Effector memory CD4-positive, alpha-beta T cell (primary cell): ENCODE results near the gene GRIA4.

Experiments
- DNase-seq, 3 donors: peaks; one replicate each; pipeline ENCODE4 v3.0.0-alpha.2; 2020
- H3K27ac ChIP-seq: 2 replicates; pipeline ENCODE4 v1.7.0; 2013; ENCODE audit warnings: mild to moderate bottlenecking, low read length, moderate library complexity; ENCODE audit not compliant: insufficient read depth, poor library complexity, severe bottlenecking
- H3K27me3 ChIP-seq: replicated peaks from 2 replicates; pipeline ENCODE4 v1.7.0; 2013; ENCODE audit warnings: mild to moderate bottlenecking, low read length; ENCODE audit not compliant: insufficient read depth, control insufficient read depth, poor library complexity, severe bottlenecking
- H3K36me3 ChIP-seq: 2 replicates; pipeline ENCODE4 v1.7.0; 2013; ENCODE audit warnings: mild to moderate bottlenecking, low read length, moderate library complexity; ENCODE audit not compliant: control insufficient read depth, insufficient read depth
- H3K4me1 ChIP-seq: 2 replicates; pipeline ENCODE4 v1.7.0; 2013; ENCODE audit warnings: low read length, mild to moderate bottlenecking; ENCODE audit not compliant: control insufficient read depth, insufficient read depth, poor library complexity, severe bottlenecking
- H3K4me3 ChIP-seq: 2 replicates; pipeline ENCODE4 v1.7.0; 2013; ENCODE audit warnings: low read length, low read depth, mild to moderate bottlenecking; ENCODE audit not compliant: insufficient read depth, poor library complexity, severe bottlenecking
- H3K9me3 ChIP-seq: 2 replicates; pipeline ENCODE4 v1.7.0; 2013; ENCODE audit warnings: mild to moderate bottlenecking, low read length, moderate library complexity; ENCODE audit not compliant: control insufficient read depth

Gene GRIA4

DNA sequence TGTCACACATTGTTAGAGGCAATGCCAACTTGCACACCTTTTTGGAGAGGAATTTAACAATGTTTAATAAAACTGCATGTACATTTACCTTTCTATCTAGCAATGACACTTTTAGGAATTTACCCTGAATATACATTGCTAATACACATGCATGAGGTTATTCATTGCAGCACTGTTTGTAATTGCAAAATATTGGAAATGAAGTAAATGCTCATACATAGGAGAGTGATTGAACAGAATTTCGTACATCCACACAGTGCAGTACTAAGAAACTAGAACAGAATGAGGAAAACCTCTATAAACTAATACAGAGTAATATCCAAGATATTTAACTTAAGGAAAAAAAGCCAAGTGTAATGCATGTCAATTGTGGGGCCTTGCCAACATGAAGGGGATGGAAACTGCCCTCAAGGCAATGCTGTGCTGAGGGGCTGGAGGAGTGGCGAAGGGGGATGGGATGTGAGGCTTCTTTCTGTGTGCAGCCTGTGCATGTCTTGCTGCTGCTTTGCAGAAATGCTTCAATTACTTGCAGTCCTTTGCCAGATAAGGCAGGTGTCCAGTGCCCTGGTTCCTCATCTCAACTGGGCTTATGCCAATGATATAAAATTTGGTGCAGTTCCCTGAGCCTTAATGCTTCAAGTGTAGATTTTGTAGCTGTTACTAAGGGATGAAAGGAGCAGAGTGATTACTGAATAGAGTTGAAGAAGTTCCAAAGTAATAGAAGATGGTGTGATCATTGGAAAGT lies 96.1 kb downstream of the GRIA4 start:
- no peak overlapping the region for H3K4me3 ChIP-seq
- no peak overlapping the region for H3K27ac ChIP-seq
- no peaks in the 10 kb centered on the region for H3K4me1 ChIP-seq
- H3K36me3 ChIP-seq: no peaks in the 10 kb centered on the region
- no peaks in the 10 kb centered on the region for H3K9me3 ChIP-seq
- no peak for DNase-seq
- H3K27me3 ChIP-seq: no peaks in the 10 kb centered on the region

DNA sequence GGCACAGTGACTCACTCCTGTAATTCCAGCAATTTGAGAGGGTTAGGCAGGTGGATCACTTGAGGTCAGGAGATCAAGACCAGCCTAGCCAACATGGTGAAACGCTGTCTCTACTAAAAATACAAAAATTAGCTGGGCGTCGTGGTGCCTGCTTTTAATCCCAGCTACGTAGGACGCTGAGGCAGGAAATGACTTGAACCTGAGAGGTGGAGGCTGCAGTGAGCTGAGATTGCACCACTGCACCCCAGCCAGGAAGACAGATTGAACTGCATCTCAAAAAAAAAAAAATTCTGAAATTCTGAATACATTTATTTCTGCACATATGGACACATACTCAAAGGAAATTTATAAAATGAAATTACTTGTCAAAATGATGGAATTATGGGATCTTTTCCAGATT lies 103.2 kb downstream of the GRIA4 start:
- no peak for DNase-seq
- H3K4me3 ChIP-seq: no peak overlapping the region

DNA sequence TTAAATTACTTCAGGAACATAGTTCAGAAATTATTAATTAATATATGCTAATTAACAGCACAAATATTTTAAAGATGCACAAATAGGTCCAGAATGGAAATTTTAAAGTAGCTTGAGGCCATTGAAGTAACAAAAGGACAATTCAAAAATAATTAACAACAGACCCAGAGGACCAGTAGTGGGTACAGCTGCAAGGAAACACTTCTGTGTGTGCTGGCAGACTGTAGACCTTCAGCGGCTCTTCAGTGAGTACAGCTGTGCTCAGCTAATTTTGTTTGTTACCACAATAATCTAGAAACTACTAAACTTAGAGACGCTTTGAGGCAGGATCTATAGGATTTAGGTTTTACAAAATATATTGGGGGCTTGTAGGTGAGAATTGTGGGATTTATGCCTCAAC lies 103.8 kb downstream of the GRIA4 start:
- Histone ChIP-seq H3K4me3 (no peak overlapping the region), H3K9me3 (no peaks in the 10 kb centered on the region), H3K36me3 (no peaks in the 10 kb centered on the region), H3K27ac (no peak overlapping the region), H3K4me1 (no peaks in the 10 kb centered on the region), H3K27me3 (no peaks in the 10 kb centered on the region)
- no peak for DNase-seq

More for the DNA sequence above, 103.2 kb downstream of the GRIA4 start:
- Histone ChIP-seq H3K4me1 (no peaks in the 10 kb centered on the region), H3K27me3 (no peaks in the 10 kb centered on the region), H3K9me3 (no peaks in the 10 kb centered on the region), H3K36me3 (no peaks in the 10 kb centered on the region), H3K27ac (no peak overlapping the region)

DNA sequence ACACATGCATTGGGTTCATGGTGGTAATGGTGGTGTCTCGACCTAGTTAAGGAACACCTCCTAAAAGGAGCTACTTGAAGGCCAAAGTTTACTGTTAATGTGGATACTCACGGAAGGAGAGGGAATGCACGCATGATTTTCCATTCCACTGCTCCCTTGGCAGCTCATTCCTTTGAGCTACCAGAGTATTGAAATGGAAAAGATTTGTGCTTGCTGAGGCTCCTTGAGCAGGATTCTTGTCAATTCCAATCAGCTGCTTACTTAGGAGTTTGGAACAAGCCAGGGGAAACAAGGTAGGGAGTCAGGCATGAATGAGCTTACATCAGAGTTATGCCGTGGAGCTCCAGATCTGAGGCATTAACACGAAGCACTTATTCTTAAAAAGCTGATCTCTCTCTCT lies 108.8 kb downstream of the GRIA4 start:
- Histone ChIP-seq H3K4me1 (no peaks in the 10 kb centered on the region), H3K9me3 (no peaks in the 10 kb centered on the region), H3K4me3 (no peak overlapping the region), H3K36me3 (no peaks in the 10 kb centered on the region), H3K27me3 (no peaks in the 10 kb centered on the region), H3K27ac (no peak overlapping the region)
- DNase-seq: no peak

DNA sequence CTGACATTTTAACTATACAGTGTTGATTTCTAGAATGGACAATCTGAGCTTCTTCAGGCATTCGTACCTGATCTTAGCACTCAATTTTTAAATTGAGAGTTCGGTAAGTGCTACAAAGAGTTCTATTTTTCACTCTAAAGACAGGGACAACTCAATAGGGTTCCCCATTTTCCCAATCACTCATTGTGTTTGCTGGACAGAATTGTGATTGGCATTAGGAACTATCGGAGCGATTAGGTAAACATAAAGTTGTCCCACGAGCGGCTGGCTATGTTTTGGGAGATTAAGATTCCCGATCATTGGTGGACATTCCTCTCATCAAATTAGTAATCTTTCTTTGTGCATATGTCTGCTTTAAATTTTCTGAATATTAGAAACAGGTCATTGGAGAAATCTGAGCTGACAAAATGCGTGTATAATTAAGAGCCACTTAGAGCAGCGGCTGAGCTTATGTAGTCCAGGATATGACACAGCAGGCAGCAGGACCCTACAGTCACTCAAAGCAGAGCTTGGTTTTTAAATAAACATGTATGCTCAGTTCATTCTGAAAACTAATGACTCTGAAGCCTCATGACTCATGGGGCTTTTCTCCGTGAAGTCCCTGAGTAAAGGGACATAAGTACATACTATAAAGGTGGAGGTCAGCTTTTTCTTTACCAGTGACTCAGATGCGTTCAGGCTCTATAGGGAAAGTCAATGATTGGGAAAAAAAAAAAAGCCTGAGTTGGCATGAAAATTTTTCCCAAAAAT lies 109.4 kb downstream of the GRIA4 start:
- Histone ChIP-seq H3K27me3 (no peaks in the 10 kb centered on the region), H3K4me3 (no peak overlapping the region), H3K9me3 (no peaks in the 10 kb centered on the region), H3K4me1 (no peaks in the 10 kb centered on the region), H3K36me3 (no peaks in the 10 kb centered on the region), H3K27ac (no peak overlapping the region)
- no peak for DNase-seq

GRCh38 chr11:105720096-105720495 lies 110.2 kb downstream of the GRIA4 start:
- Histone ChIP-seq H3K4me1 (no peaks in the 10 kb centered on the region), H3K4me3 (no peak overlapping the region), H3K36me3 (no peaks in the 10 kb centered on the region), H3K27me3 (no peaks in the 10 kb centered on the region), H3K27ac (no peak overlapping the region), H3K9me3 (no peaks in the 10 kb centered on the region)
- no peak for DNase-seq

GRCh38 chr11:105723269-105723668 lies 113.4 kb downstream of the GRIA4 start:
- H3K4me1 ChIP-seq: no peaks in the 10 kb centered on the region
- H3K27ac ChIP-seq: no peak overlapping the region
- no peaks in the 10 kb centered on the region for H3K27me3 ChIP-seq
- H3K4me3 ChIP-seq: no peak overlapping the region
- H3K9me3 ChIP-seq: no peaks in the 10 kb centered on the region
- H3K36me3 ChIP-seq: no peaks in the 10 kb centered on the region
- DNase-seq: no peak

DNA sequence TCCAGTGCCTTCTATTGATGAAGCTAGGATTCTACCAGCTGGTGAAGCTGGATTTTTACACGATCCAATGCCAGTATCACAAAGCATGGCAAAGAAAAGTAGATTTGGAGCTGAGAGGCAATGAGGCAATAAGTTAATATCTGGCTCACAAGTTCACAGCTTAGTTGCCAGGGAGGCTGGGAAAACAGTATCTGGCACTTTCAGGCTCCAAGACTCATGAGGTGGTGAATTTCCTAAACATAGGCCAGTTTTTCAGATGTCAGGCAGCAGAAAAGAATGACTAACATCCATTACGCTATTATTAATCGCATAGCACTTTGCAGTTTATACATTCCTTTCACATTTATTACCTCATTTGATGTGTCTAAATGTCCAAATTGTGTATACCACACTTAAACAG lies 122.7 kb downstream of the GRIA4 start:
- H3K27me3 ChIP-seq: no peaks in the 10 kb centered on the region
- H3K4me1 ChIP-seq: no peaks in the 10 kb centered on the region
- H3K9me3 ChIP-seq: no peaks in the 10 kb centered on the region
- no peak for DNase-seq
- no peaks in the 10 kb centered on the region for H3K36me3 ChIP-seq
- H3K4me3 ChIP-seq: no peak overlapping the region
- H3K27ac ChIP-seq: no peak overlapping the region

DNA sequence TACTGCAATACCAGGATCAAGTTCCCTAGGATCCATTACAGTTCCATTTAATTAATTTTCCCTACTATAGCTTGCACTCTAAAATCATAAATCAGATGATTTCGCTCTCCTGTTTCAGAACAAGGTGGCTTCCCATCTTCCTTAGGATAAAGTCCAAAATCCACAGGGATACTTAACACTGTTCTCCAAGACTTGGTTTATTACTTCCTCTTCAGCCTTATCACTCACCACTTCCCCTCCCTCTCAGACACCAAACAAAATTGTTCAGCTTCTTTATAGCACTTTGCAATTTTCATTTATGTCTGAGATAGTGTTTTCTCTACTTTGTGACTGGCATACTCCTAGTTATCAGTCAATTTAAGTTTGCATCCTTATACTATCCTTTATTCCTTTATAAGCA lies 124.6 kb downstream of the GRIA4 start:
- no peaks in the 10 kb centered on the region for H3K36me3 ChIP-seq
- H3K4me3 ChIP-seq: no peak overlapping the region
- DNase-seq: no peak
- no peaks in the 10 kb centered on the region for H3K9me3 ChIP-seq
- no peaks in the 10 kb centered on the region for H3K4me1 ChIP-seq
- H3K27ac ChIP-seq: no peak overlapping the region
- H3K27me3 ChIP-seq: no peaks in the 10 kb centered on the region

DNA sequence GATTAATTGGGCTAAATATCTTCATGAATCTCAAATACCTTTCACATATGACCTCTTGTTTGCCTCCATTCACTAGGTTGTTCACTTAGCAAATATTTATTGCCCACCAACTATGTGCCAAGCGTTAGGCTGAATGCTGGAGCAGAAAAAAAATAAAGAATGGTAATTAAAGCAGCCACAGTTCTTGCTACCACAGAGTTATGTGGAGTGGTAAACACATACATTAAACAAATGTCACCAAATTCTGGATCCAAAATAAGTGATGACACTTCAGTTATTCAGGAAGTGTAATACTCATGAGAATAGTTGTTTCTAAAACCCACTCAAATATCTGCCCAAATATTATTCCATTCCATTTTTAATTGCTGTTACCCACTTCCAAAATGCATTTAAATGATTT lies 128.4 kb downstream of the GRIA4 start:
- Histone ChIP-seq H3K4me1 (no peaks in the 10 kb centered on the region), H3K36me3 (no peaks in the 10 kb centered on the region), H3K4me3 (no peak overlapping the region), H3K9me3 (no peaks in the 10 kb centered on the region), H3K27me3 (no peaks in the 10 kb centered on the region), H3K27ac (no peak overlapping the region)
- no peak for DNase-seq
